Epithelial cell of esophagus (primary cell): ENCODE results near the gene TK2.
A peak's percentile ranks its signal among the peaks of the same experiment; 100 is the strongest.

Experiments
- DNase-seq: peaks from one replicate; pipeline ENCODE4 v3.0.0; 2010; ENCODE audit warnings: low read depth
- H3K4me3 ChIP-seq: 2 replicates; pipeline ENCODE4 v1.5.1; 2011; ENCODE audit warnings: mild to moderate bottlenecking, low read length, control low read depth
- TF ChIP-seq, protein P1 (sequence below): IDR thresholded peaks from 2 replicates; pipeline ENCODE4 v1.5.1; 2011; ENCODE audit warnings: low read depth, mild to moderate bottlenecking, low read length, control low read depth, inconsistent platforms; ENCODE audit not compliant: insufficient read depth; ENCODE audit errors: missing control alignments

The TK2 gene

DNA sequence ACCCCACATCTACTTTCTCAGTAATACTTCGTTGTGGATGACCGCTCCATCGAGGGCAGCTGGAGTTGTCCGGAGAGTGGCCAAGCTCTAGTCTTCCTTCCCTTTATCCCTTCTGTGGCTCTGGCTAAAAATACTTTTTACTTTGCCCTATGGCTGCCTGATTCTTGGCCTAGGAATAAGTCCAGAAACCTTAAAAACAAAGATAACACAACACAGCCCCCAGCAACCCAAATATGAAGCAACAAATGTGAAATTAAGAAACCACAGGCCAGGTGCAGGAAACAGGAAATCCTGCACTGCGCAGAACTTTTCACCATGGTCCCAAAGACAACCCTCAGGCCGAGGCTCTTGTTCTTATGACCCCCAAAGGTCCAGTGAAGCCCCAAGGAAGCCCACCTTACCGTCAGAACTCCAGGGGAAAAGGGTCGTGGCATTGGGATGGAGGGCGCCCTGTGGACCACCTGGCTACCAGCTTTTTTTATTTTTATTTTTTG is 26.0 kb downstream of the TK2 start:
- TF ChIP-seq, protein P1, sequence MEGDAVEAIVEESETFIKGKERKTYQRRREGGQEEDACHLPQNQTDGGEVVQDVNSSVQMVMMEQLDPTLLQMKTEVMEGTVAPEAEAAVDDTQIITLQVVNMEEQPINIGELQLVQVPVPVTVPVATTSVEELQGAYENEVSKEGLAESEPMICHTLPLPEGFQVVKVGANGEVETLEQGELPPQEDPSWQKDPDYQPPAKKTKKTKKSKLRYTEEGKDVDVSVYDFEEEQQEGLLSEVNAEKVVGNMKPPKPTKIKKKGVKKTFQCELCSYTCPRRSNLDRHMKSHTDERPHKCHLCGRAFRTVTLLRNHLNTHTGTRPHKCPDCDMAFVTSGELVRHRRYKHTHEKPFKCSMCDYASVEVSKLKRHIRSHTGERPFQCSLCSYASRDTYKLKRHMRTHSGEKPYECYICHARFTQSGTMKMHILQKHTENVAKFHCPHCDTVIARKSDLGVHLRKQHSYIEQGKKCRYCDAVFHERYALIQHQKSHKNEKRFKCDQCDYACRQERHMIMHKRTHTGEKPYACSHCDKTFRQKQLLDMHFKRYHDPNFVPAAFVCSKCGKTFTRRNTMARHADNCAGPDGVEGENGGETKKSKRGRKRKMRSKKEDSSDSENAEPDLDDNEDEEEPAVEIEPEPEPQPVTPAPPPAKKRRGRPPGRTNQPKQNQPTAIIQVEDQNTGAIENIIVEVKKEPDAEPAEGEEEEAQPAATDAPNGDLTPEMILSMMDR = no peak
- no peak overlapping the region for H3K4me3 ChIP-seq
- no peak for DNase-seq

DNA sequence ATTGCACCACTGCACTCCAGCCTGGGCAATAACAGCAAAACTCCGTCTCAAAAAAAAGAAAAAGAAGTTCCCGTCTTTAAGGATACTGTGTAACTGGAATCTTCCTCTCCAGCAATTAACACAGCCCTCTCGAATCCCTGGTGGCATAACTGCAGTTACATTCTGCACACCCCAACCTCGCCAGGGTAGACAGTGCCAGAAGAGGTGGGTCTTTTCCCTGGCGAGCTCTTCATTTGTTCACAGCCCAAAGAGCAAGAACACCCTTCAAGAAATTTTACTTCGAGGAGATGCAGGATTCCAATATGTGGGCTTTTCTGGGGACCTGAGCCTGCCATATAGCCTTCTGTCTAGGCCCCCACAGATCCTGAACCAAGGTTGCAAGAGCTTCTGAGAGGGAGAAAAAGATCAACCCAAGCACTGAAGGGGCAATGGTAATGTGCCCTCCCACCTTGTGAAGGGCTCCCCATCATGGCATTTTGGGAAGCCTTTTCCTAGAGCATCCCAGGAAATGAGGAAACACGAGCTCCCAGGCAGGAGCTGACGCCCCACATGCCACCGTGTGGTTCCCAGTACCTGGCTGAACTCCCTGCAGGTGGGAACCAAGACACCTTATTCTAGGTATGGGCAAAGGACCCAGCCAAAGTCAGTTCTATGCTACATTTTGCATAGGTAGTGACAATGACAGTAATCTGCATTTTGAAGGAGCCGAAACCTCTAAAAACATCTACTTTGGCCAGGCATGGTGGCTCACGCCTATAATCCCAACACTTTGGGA is 26.9 kb downstream of the TK2 start:
- TF ChIP-seq, protein P1 = no peak
- no peak for DNase-seq
- H3K4me3 ChIP-seq = no peak overlapping the region

DNA sequence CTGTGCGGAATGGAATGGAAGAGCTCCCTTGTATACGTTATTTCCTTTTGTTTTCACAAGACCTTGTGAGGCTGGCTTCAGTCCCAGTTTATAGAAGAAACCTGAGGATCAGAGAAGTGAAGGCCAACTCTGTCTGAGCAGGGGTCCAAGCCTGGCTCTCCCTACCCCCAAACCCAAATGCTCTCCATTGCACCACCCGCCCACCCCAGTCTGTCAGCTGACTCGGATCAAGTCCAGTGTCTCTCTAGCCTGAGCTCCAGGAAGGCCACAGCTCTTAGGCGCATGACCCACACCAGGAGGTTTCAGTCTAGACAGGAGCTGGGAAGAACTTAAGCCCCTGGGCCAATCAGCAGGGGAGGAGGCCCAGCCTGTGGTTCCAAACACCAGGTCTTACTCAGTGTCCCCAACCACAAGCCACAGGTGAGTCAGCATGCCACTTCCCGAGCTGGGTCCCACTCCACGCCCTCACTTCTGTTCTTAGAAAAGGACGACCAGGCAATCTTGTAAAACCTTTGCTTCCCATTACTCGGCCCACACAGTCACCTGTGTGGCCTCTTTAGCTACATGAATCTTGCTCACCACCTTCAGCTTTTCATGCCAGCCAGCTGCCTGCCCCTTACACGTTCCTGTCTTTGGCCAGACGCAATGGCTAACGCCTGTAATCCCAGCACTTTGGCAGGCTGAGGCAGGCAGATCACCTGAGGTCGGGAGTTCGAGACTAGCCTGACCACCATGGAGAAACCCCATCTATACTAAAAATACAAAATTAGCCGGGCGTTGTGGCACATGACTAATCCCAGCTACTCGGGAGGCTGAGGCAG is 27.8 kb downstream of the TK2 start:
- H3K4me3 ChIP-seq = no peak overlapping the region
- TF ChIP-seq, protein P1 = no peak
- peak; percentile 81 for DNase-seq

DNA sequence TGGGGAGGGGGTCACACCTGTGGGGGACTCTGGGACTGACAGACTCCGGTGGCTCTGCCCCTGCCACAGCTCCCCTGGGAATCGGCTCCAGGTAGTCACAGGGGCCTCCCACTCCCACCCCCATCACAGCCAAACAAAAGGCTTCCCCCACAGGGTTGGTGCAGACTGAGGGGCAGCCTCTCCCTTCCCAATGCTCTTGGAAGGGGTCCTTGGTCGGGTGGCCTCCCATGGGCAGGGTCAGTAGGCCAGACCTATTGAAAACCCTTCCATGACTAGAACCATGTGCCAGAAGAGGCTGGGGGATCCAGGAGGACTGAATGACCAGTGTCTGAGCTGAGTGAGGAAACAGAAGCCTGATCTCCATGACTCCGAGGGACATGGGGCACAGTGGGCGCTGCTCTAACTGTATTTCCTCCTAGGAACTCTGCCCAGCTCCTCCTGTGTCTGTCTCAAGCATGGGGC is 28.6 kb downstream of the TK2 start:
- TF ChIP-seq, protein P1 = no peak
- H3K4me3 ChIP-seq = no peak overlapping the region
- DNase-seq = no peak

DNA sequence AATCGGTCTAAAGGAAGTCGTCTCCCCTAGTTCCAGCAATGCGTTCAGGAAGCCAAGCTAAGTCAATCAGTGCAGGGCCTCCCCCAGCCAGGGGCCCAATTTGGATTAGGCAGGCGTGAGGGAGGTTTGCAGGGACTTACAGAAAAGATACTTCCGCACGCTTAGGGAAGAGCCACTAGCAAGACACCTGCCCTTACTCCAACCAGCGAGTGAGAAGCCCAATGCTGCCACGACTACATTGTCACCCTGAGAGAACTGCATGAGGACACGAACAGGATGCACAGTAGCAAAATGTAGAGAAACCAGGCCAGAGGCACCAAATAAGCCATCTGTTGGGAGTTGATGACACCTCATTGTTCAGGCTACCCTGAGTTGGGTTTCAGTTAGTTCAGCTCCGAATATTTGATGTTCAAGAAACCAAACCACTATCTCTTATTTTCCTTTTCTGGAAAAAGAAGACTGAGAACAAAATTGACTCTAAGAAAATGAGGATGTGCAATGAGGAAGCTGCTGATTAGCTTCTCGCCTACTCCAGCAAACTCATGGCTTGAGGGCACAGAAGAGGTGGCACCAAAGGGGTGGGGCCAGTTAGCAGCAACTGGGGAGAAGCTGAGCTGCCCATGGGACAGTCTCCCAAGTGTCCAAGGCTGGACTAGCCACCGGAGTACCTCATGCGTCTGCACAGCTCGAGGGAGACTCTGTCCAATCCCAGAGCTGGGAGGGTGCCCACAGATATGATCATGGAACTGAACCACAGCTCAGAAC is 29.3 kb downstream of the TK2 start:
- no peak overlapping the region for H3K4me3 ChIP-seq
- DNase-seq = peak; percentile 10
- TF ChIP-seq, protein P1 = no peak

DNA sequence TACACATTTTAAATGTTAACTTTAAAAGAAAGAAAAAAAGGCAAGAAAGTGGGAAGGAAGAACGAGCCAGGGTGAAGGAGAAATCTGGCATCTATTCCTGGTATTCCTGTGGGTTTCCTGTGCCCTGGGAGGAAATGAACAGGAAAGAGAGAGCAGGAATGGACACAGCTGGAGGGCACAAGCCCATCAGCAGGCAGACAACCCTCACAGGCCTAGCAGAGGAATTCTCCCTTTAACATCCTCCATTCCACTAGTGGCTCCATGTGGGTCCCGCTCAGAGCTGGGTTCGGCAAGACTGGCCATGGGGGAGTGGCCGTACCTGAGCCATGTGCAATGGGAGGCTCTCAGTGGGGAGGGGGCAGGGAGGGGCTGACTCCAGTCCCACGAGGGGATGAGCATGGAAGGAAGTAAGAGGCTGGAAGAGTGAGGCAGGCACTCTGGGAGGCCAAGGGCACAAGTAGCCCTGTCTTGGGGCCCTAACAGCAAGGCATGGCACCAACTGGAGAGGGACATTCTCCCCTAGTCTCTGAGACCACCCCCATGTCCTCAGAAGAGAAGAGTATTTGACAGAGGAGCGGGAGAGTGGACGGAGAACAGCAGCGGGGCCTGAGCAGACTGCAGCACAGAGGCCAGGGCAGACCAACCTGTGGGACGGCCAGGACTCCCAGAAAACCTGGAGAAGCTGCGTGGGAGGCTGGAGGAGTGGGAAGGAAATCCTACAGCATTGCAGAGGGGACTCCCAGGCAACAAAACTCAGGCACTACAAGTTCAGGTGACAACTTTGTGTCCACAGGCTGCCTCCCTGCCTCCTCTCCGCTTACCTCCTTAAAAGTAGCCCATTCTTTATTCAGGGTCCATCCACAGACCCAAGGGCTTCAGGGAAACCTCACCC is 30.2 kb downstream of the TK2 start:
- TF ChIP-seq, protein P1 = no peak
- DNase-seq = no peak
- no peak overlapping the region for H3K4me3 ChIP-seq
